Neural cell (in vitro differentiated cells): ENCODE results near the gene NCAPH2. TPM values are rescaled to one million over a fixed set of nuclear protein-coding genes. Genes with fewer than 3 reads are reported as not detected.

ENCODE experiments used
- H2AFZ ChIP-seq: fragments of 200-600, 300-800 bp; sonication (generic), shearing (Covaris generic); 2 replicates; pipeline ENCODE4 v1.6.0; 2014; ENCODE audit warnings: low read depth, mild to moderate bottlenecking, antibody characterized with exemption, low read length, moderate library complexity
- H3F3A ChIP-seq: fragments of 200-600 bp; shearing (Covaris generic); 2 replicates; pipeline ENCODE4 v1.6.1; 2016; ENCODE audit warnings: mild to moderate bottlenecking, moderate library complexity, mixed read lengths, antibody characterized with exemption, low read length; ENCODE audit not compliant: insufficient read depth, poor library complexity, severe bottlenecking
- H3K27ac ChIP-seq: fragments of 200-600, 300-800 bp; sonication (generic), shearing (Covaris generic); 2 replicates; pipeline ENCODE4 v1.5.1; 2014; ENCODE audit warnings: mild to moderate bottlenecking, low read length, moderate library complexity
- H3K27me3 ChIP-seq: fragments of 300-800, 200-600 bp; sonication (generic), shearing (Covaris generic); 2 replicates; pipeline ENCODE4 v1.6.0; 2014; ENCODE audit warnings: mild to moderate bottlenecking, low read depth, low read length, moderate library complexity; ENCODE audit not compliant: insufficient read depth
- H3K36me3 ChIP-seq: fragments of 300-800, 200-600 bp; sonication (generic), shearing (Covaris generic); 2 replicates; pipeline ENCODE4 v1.5.1; 2014; ENCODE audit warnings: mild to moderate bottlenecking, antibody characterized with exemption, low read length, moderate library complexity; ENCODE audit not compliant: insufficient read depth
- H3K4me2 ChIP-seq: fragments of 300-800, 200-600 bp; sonication (generic), shearing (Covaris generic); 2 replicates; pipeline ENCODE4 v1.6.0; 2014; ENCODE audit warnings: mild to moderate bottlenecking, low read length
- H3K4me3 ChIP-seq: fragments of 300-800, 200-600 bp; sonication (generic), shearing (Covaris generic); 2 replicates; pipeline ENCODE4 v1.5.1; 2014; ENCODE audit warnings: mild to moderate bottlenecking, low read length, moderate library complexity
- H3K79me2 ChIP-seq: fragments of 200-600 bp; shearing (Covaris generic); replicated peaks from 2 replicates; pipeline ENCODE4 v1.6.0; 2014; ENCODE audit warnings: mild to moderate bottlenecking, low read length, moderate library complexity; ENCODE audit not compliant: insufficient read depth
- H3K9ac ChIP-seq: fragments of 300-800, 200-600 bp; sonication (generic), shearing (Covaris generic); 2 replicates; pipeline ENCODE4 v1.6.1; 2016; ENCODE audit warnings: mild to moderate bottlenecking, low read length, mixed read lengths
- H3K9me2 ChIP-seq: fragments of 200-600 bp; shearing (Covaris generic); 2 replicates; pipeline ENCODE4 v1.6.1; 2016; ENCODE audit warnings: mild to moderate bottlenecking, low read length, mixed read lengths; ENCODE audit not compliant: insufficient read depth
- H3K9me3 ChIP-seq: fragments of 200-600, 300-800 bp; sonication (generic), shearing (Covaris generic); 2 replicates; pipeline ENCODE4 v1.6.1; 2016; ENCODE audit warnings: mild to moderate bottlenecking, mixed run types, low read length, moderate library complexity, mixed read lengths
- H4K20me1 ChIP-seq: fragments of 200-600 bp; shearing (Covaris generic); 2 replicates; pipeline ENCODE4 v1.6.1; 2016; ENCODE audit warnings: mild to moderate bottlenecking, mixed run types; ENCODE audit not compliant: insufficient read depth
- EP300 ChIP-seq: fragments of 450-650 bp; conservative IDR thresholded peaks from 2 replicates; pipeline ENCODE4 v1.6.1; 2014; ENCODE audit warnings: antibody characterized with exemption, mild to moderate bottlenecking, moderate library complexity; ENCODE audit not compliant: poor library complexity, severe bottlenecking
- EZH2 ChIP-seq: fragments of 200-600, 300-800 bp; shearing (Covaris generic), sonication (generic); IDR thresholded peaks from 2 replicates; pipeline ENCODE4 v1.6.1; 2014; ENCODE audit warnings: antibody characterized with exemption, low read length, borderline replicate concordance, mild to moderate bottlenecking; ENCODE audit not compliant: insufficient read depth, poor library complexity, severe bottlenecking
- MXI1 ChIP-seq: fragments of 450-650 bp; conservative IDR thresholded peaks from 2 replicates; pipeline ENCODE4 v1.6.1; 2014; ENCODE audit warnings: antibody characterized with exemption, mild to moderate bottlenecking; ENCODE audit not compliant: poor library complexity, severe bottlenecking
- POLR2AphosphoS5 ChIP-seq: IDR thresholded peaks from 2 replicates; pipeline ENCODE4 v1.6.1; 2012
- RAD21 ChIP-seq: fragments of 450-650 bp; conservative IDR thresholded peaks from 2 replicates; pipeline ENCODE4 v1.6.1; 2014; ENCODE audit warnings: antibody characterized with exemption, mild to moderate bottlenecking, moderate library complexity
- SMC3 ChIP-seq: fragments of 450-650 bp; conservative IDR thresholded peaks from 2 replicates; pipeline ENCODE4 v1.6.1; 2014; ENCODE audit warnings: antibody characterized with exemption, mild to moderate bottlenecking, moderate library complexity; ENCODE audit not compliant: poor library complexity
- TAF1 ChIP-seq: IDR thresholded peaks from 2 replicates; pipeline ENCODE4 v1.6.1; 2012; ENCODE audit warnings: low read depth
- polyA plus RNA-seq: library from polyadenylated mRNA; depleted of rRNA; stranded (reverse); fragments of >200 nt; gene quantifications from 2 replicates; pipeline ENCODE4 v1.2.3, GENCODE V29; 2014
- TF ChIP-seq, protein P1 (sequence below): IDR thresholded peaks from 2 replicates; pipeline ENCODE4 v1.6.1; 2012; ENCODE audit warnings: borderline replicate concordance
- TF ChIP-seq, protein P2 (sequence below): fragments of 450-650 bp; IDR thresholded peaks from 2 replicates; pipeline ENCODE4 v1.5.1; 2014; ENCODE audit warnings: antibody characterized with exemption, mild to moderate bottlenecking, moderate library complexity; ENCODE audit not compliant: poor library complexity, severe bottlenecking

The NCAPH2 gene
- polyA plus RNA-seq, 1 donor from 2014 or later = 81.1 TPM

DNA sequence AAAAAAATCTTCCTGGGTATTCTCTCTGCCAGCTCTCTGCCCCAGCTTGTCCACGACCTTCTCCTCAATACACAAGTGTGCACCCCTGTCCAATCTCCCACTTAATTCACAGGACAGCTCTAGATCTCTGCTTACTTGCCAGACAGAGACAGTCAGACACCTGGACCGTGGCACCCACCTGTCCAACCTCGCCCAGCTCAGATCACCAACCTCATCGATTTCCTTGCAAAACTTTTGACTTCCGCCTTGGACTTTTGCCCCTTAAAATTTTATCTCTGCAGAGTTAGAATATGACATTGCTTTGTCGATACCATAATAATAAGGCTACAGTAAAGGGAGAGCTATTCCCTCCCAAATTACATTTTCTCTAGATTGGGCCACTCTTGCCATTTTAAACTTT lies 10.9 kb upstream of the NCAPH2 start:
- H3K79me2 ChIP-seq = no peaks in the 10 kb centered on the region
- no peak overlapping the region for H3K4me3 ChIP-seq
- TF ChIP-seq RAD21 (no peak), MXI1 (no peak), TAF1 (no peak), SMC3 (no peak), POLR2AphosphoS5 (no peak), EZH2 (no peak), EP300 (no peak)
- TF ChIP-seq, protein P1, sequence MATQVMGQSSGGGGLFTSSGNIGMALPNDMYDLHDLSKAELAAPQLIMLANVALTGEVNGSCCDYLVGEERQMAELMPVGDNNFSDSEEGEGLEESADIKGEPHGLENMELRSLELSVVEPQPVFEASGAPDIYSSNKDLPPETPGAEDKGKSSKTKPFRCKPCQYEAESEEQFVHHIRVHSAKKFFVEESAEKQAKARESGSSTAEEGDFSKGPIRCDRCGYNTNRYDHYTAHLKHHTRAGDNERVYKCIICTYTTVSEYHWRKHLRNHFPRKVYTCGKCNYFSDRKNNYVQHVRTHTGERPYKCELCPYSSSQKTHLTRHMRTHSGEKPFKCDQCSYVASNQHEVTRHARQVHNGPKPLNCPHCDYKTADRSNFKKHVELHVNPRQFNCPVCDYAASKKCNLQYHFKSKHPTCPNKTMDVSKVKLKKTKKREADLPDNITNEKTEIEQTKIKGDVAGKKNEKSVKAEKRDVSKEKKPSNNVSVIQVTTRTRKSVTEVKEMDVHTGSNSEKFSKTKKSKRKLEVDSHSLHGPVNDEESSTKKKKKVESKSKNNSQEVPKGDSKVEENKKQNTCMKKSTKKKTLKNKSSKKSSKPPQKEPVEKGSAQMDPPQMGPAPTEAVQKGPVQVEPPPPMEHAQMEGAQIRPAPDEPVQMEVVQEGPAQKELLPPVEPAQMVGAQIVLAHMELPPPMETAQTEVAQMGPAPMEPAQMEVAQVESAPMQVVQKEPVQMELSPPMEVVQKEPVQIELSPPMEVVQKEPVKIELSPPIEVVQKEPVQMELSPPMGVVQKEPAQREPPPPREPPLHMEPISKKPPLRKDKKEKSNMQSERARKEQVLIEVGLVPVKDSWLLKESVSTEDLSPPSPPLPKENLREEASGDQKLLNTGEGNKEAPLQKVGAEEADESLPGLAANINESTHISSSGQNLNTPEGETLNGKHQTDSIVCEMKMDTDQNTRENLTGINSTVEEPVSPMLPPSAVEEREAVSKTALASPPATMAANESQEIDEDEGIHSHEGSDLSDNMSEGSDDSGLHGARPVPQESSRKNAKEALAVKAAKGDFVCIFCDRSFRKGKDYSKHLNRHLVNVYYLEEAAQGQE = no peak
- TF ChIP-seq, protein P2, sequence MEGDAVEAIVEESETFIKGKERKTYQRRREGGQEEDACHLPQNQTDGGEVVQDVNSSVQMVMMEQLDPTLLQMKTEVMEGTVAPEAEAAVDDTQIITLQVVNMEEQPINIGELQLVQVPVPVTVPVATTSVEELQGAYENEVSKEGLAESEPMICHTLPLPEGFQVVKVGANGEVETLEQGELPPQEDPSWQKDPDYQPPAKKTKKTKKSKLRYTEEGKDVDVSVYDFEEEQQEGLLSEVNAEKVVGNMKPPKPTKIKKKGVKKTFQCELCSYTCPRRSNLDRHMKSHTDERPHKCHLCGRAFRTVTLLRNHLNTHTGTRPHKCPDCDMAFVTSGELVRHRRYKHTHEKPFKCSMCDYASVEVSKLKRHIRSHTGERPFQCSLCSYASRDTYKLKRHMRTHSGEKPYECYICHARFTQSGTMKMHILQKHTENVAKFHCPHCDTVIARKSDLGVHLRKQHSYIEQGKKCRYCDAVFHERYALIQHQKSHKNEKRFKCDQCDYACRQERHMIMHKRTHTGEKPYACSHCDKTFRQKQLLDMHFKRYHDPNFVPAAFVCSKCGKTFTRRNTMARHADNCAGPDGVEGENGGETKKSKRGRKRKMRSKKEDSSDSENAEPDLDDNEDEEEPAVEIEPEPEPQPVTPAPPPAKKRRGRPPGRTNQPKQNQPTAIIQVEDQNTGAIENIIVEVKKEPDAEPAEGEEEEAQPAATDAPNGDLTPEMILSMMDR = no peak
- H3K27ac ChIP-seq = no peak overlapping the region
- H3K9me3 ChIP-seq = no peaks in the 10 kb centered on the region
- no peak overlapping the region for H2AFZ ChIP-seq
- H4K20me1 ChIP-seq = no peaks in the 10 kb centered on the region
- no peaks in the 10 kb centered on the region for H3K36me3 ChIP-seq
- H3K9ac ChIP-seq = no peak overlapping the region
- no peak overlapping the region for H3K4me2 ChIP-seq
- no peaks in the 10 kb centered on the region for H3K27me3 ChIP-seq
- H3F3A ChIP-seq = no peaks in the 10 kb centered on the region
- no peaks in the 10 kb centered on the region for H3K9me2 ChIP-seq

DNA sequence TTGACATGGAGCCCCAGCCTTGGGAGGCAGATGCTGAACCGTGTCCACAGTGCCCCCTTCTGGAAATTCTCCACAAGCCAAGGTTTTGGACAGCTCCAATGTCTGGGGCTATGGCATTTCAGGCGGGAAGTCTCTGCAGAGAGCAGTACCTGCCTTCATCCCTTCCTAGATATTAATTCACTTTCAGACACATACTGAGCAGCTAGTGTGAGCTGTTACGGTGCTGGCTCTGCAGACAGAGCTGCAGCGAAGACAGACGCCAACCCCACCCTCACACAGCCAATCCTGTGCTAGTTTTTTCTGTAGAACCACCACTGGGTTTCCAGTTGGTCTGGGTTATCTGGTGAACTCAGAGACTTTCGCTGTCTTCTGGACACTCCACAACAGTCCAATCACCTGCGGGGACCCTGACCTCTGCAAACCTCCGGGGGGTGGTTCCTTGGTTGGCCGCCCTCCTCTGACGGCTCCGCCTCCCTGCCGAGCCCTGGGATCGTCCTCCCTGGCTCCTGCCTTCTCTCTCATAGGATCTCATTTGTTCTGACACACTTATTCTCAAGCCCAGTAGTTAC lies 9.6 kb upstream of the NCAPH2 start:
- H3K36me3 ChIP-seq = no peaks in the 10 kb centered on the region
- H3K27me3 ChIP-seq = no peaks in the 10 kb centered on the region
- TF ChIP-seq, protein P2 = peak; percentile 28
- TF ChIP-seq, protein P1 = no peak
- H3K9me3 ChIP-seq = no peaks in the 10 kb centered on the region
- no peaks in the 10 kb centered on the region for H3K9me2 ChIP-seq
- H4K20me1 ChIP-seq = no peaks in the 10 kb centered on the region
- H3K9ac ChIP-seq = no peak overlapping the region
- no peak overlapping the region for H3K27ac ChIP-seq
- no peak overlapping the region for H2AFZ ChIP-seq
- no peak overlapping the region for H3K4me3 ChIP-seq
- H3F3A ChIP-seq = no peaks in the 10 kb centered on the region
- no peaks in the 10 kb centered on the region for H3K79me2 ChIP-seq
- no peak overlapping the region for H3K4me2 ChIP-seq
